HepG2 (cell line): Measurements from ENCODE around the gene APOL2.

Experiments
- KDM5A ChIP-seq: fragments of 200-600 bp; sonication (generic); IDR thresholded peaks from 2 replicates; pipeline ENCODE4 v1.7.0; 2018; ENCODE audit warnings: antibody characterized with exemption, mild to moderate bottlenecking, low read length, borderline replicate concordance
- POLR2AphosphoS5 ChIP-seq: IDR thresholded peaks from 2 replicates; pipeline ENCODE4 v1.6.1; 2012; ENCODE audit warnings: low read depth, low read length
- RAD21 ChIP-seq: fragments of 450-650 bp; formaldehyde crosslinking; IDR thresholded peaks from 2 replicates; pipeline ENCODE4 v1.5.0; 2020; ENCODE audit warnings: mild to moderate bottlenecking
- SMAD9 ChIP-seq: sonication (generic); formaldehyde crosslinking; IDR thresholded peaks from 2 replicates; pipeline ENCODE4 v1.5.1; 2020; ENCODE audit warnings: mild to moderate bottlenecking, missing genetic modification reagents
- ZBTB42 ChIP-seq: sonication (generic); formaldehyde crosslinking; IDR thresholded peaks from 2 replicates; pipeline ENCODE4 v1.5.0; 2020; ENCODE audit warnings: mild to moderate bottlenecking, missing genetic modification reagents
- ZFP1 ChIP-seq: IDR thresholded peaks from 2 replicates; pipeline ENCODE4 v1.6.1; 2016
- ZNF598 ChIP-seq: sonication (generic); formaldehyde crosslinking; IDR thresholded peaks from 2 replicates; pipeline ENCODE4 v1.5.1; 2020; ENCODE audit warnings: mild to moderate bottlenecking, missing genetic modification reagents, borderline replicate concordance
- TF ChIP-seq, protein P1 (sequence below): sonication (generic); formaldehyde crosslinking; IDR thresholded peaks from 2 replicates; pipeline ENCODE4 v1.4.0; 2020; ENCODE audit warnings: missing genetic modification reagents
- TF ChIP-seq, protein P2 (sequence below): sonication (generic); formaldehyde crosslinking; IDR thresholded peaks from 2 replicates; pipeline ENCODE4 v1.5.0; 2020; ENCODE audit warnings: mild to moderate bottlenecking, missing genetic modification reagents, moderate library complexity
- TF ChIP-seq, protein P3 (sequence below): sonication (generic); formaldehyde crosslinking; IDR thresholded peaks from 2 replicates; pipeline ENCODE4 v1.5.0; 2020; ENCODE audit warnings: mild to moderate bottlenecking, missing genetic modification reagents
- TF ChIP-seq, protein P4 (sequence below): sonication (generic); formaldehyde crosslinking; IDR thresholded peaks from 2 replicates; pipeline ENCODE4 v1.8.0; 2022; ENCODE audit warnings: mild to moderate bottlenecking, missing genetic modification reagents, moderate library complexity
- TF ChIP-seq, protein P5 (sequence below): sonication (generic); formaldehyde crosslinking; IDR thresholded peaks from 2 replicates; pipeline ENCODE4 v1.5.0; 2020; ENCODE audit warnings: mild to moderate bottlenecking, missing genetic modification reagents, borderline replicate concordance

DNA sequence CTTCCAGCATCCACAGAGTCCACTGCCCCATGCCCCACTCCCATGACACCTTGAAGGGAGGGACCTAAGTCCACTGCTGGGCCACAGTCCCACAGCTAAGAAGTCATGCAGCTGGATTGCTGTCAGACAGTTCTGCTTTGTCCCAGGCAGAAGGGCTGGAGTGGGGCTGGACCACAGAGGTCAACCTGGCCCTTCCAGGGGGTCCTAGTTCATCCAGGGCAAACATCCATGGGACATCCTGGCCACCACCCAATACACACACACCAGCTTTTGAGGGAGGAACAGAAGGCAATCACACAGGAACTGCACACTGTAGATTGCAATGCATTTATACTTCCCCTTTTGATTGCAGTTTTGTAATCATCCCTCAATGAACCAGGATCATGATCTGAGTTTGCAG, 26.4 kb downstream of the APOL2 start:
- TF ChIP-seq, protein P1, sequence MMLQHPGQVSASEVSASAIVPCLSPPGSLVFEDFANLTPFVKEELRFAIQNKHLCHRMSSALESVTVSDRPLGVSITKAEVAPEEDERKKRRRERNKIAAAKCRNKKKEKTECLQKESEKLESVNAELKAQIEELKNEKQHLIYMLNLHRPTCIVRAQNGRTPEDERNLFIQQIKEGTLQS (CRISPR knock-in tag), result no peak
- TF ChIP-seq, protein P2, sequence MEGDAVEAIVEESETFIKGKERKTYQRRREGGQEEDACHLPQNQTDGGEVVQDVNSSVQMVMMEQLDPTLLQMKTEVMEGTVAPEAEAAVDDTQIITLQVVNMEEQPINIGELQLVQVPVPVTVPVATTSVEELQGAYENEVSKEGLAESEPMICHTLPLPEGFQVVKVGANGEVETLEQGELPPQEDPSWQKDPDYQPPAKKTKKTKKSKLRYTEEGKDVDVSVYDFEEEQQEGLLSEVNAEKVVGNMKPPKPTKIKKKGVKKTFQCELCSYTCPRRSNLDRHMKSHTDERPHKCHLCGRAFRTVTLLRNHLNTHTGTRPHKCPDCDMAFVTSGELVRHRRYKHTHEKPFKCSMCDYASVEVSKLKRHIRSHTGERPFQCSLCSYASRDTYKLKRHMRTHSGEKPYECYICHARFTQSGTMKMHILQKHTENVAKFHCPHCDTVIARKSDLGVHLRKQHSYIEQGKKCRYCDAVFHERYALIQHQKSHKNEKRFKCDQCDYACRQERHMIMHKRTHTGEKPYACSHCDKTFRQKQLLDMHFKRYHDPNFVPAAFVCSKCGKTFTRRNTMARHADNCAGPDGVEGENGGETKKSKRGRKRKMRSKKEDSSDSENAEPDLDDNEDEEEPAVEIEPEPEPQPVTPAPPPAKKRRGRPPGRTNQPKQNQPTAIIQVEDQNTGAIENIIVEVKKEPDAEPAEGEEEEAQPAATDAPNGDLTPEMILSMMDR (CRISPR knock-in tag), result no peak
- TF ChIP-seq, protein P3, sequence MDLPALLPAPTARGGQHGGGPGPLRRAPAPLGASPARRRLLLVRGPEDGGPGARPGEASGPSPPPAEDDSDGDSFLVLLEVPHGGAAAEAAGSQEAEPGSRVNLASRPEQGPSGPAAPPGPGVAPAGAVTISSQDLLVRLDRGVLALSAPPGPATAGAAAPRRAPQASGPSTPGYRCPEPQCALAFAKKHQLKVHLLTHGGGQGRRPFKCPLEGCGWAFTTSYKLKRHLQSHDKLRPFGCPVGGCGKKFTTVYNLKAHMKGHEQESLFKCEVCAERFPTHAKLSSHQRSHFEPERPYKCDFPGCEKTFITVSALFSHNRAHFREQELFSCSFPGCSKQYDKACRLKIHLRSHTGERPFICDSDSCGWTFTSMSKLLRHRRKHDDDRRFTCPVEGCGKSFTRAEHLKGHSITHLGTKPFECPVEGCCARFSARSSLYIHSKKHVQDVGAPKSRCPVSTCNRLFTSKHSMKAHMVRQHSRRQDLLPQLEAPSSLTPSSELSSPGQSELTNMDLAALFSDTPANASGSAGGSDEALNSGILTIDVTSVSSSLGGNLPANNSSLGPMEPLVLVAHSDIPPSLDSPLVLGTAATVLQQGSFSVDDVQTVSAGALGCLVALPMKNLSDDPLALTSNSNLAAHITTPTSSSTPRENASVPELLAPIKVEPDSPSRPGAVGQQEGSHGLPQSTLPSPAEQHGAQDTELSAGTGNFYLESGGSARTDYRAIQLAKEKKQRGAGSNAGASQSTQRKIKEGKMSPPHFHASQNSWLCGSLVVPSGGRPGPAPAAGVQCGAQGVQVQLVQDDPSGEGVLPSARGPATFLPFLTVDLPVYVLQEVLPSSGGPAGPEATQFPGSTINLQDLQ (CRISPR knock-in tag), result no peak
- TF ChIP-seq, protein P4, sequence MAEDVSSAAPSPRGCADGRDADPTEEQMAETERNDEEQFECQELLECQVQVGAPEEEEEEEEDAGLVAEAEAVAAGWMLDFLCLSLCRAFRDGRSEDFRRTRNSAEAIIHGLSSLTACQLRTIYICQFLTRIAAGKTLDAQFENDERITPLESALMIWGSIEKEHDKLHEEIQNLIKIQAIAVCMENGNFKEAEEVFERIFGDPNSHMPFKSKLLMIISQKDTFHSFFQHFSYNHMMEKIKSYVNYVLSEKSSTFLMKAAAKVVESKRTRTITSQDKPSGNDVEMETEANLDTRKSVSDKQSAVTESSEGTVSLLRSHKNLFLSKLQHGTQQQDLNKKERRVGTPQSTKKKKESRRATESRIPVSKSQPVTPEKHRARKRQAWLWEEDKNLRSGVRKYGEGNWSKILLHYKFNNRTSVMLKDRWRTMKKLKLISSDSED (CRISPR knock-in tag), result no peak
- TF ChIP-seq, protein P5, sequence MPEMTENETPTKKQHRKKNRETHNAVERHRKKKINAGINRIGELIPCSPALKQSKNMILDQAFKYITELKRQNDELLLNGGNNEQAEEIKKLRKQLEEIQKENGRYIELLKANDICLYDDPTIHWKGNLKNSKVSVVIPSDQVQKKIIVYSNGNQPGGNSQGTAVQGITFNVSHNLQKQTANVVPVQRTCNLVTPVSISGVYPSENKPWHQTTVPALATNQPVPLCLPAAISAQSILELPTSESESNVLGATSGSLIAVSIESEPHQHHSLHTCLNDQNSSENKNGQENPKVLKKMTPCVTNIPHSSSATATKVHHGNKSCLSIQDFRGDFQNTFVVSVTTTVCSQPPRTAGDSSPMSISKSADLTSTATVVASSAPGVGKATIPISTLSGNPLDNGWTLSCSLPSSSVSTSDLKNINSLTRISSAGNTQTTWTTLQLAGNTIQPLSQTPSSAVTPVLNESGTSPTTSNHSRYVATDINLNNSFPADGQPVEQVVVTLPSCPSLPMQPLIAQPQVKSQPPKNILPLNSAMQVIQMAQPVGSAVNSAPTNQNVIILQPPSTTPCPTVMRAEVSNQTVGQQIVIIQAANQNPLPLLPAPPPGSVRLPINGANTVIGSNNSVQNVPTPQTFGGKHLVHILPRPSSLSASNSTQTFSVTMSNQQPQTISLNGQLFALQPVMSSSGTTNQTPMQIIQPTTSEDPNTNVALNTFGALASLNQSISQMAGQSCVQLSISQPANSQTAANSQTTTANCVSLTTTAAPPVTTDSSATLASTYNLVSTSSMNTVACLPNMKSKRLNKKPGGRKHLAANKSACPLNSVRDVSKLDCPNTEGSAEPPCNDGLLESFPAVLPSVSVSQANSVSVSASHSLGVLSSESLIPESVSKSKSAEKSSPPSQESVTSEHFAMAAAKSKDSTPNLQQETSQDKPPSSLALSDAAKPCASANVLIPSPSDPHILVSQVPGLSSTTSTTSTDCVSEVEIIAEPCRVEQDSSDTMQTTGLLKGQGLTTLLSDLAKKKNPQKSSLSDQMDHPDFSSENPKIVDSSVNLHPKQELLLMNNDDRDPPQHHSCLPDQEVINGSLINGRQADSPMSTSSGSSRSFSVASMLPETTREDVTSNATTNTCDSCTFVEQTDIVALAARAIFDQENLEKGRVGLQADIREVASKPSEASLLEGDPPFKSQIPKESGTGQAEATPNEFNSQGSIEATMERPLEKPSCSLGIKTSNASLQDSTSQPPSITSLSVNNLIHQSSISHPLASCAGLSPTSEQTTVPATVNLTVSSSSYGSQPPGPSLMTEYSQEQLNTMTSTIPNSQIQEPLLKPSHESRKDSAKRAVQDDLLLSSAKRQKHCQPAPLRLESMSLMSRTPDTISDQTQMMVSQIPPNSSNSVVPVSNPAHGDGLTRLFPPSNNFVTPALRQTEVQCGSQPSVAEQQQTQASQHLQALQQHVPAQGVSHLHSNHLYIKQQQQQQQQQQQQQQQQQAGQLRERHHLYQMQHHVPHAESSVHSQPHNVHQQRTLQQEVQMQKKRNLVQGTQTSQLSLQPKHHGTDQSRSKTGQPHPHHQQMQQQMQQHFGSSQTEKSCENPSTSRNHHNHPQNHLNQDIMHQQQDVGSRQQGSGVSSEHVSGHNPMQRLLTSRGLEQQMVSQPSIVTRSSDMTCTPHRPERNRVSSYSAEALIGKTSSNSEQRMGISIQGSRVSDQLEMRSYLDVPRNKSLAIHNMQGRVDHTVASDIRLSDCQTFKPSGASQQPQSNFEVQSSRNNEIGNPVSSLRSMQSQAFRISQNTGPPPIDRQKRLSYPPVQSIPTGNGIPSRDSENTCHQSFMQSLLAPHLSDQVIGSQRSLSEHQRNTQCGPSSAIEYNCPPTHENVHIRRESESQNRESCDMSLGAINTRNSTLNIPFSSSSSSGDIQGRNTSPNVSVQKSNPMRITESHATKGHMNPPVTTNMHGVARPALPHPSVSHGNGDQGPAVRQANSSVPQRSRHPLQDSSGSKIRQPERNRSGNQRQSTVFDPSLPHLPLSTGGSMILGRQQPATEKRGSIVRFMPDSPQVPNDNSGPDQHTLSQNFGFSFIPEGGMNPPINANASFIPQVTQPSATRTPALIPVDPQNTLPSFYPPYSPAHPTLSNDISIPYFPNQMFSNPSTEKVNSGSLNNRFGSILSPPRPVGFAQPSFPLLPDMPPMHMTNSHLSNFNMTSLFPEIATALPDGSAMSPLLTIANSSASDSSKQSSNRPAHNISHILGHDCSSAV (CRISPR knock-in tag), result no peak
- TF ChIP-seq ZFP1 (CRISPR knock-in tag) (no peak), KDM5A (no peak), POLR2AphosphoS5 (no peak), SMAD9 (CRISPR knock-in tag) (no peak), ZBTB42 (CRISPR knock-in tag) (no peak), RAD21 (CRISPR knock-in tag) (no peak), ZNF598 (no peak)
